Fibroblast of lung (primary cell): ENCODE results near the gene SUCO.

ENCODE experiments used
- EZH2 ChIP-seq: IDR thresholded peaks from 2 replicates; pipeline ENCODE4 v1.5.1; 2012; ENCODE audit warnings: low read length, control low read depth, mild to moderate bottlenecking; ENCODE audit errors: missing control alignments
- TF ChIP-seq, protein P1 (sequence below), 2 donors: IDR thresholded peaks in 1 of 2; conservative IDR thresholded peaks in 1 of 2; 1 replicate in 1 of 2; 2 replicates in 1 of 2; pipeline ENCODE4 v1.5.1; 2011 to 2012; ENCODE audit warnings: low read length in 2 of 2, control low read depth in 1 of 2, inconsistent platforms in 1 of 2, low read depth in 1 of 2, mild to moderate bottlenecking in 1 of 2

DNA sequence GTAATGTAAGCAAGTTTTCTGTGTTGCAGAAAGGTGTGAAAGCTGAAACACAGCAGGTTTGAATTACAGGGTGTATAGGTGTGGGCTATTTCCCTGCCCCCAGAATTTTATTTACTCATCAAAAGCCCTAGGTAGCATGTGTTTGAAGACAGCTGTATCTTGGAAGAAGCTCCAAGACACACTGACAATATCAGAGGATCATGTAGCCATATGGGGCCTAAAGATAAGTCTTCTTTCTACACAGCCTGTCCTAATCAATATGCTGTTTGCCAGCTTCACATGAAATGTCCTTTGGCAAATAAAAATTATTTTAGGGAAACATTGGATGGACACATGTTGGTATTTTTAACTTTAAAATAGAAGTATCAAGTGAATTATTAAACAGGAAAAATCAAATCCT is 17.5 kb upstream of the SUCO start:
- no peak for TF ChIP-seq EZH2
- TF ChIP-seq, protein P1, sequence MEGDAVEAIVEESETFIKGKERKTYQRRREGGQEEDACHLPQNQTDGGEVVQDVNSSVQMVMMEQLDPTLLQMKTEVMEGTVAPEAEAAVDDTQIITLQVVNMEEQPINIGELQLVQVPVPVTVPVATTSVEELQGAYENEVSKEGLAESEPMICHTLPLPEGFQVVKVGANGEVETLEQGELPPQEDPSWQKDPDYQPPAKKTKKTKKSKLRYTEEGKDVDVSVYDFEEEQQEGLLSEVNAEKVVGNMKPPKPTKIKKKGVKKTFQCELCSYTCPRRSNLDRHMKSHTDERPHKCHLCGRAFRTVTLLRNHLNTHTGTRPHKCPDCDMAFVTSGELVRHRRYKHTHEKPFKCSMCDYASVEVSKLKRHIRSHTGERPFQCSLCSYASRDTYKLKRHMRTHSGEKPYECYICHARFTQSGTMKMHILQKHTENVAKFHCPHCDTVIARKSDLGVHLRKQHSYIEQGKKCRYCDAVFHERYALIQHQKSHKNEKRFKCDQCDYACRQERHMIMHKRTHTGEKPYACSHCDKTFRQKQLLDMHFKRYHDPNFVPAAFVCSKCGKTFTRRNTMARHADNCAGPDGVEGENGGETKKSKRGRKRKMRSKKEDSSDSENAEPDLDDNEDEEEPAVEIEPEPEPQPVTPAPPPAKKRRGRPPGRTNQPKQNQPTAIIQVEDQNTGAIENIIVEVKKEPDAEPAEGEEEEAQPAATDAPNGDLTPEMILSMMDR (conservative IDR thresholded peaks at IDR 0.05 in 1 of 2, IDR thresholded peaks at IDR 0.05 in 1 of 2; ENCODE audit: low read depth in 1 of 2, low read length in 2 of 2), result no peak
